Naive thymus-derived CD8-positive, alpha-beta T cell (primary cell): ENCODE results near the gene IRX1. TPM values are rescaled to one million over a fixed set of nuclear protein-coding genes. Genes with fewer than 3 reads are reported as not detected.
A peak's percentile ranks its signal among the peaks of the same experiment; 100 is the strongest.

ENCODE experiments used
- ATAC-seq, 2 donors: fragments of 150-1000 bp; cut with Tn5 transposase in 1 of 2; sonication (Bioruptor Pico), chemical (Tn5 transposase) in 1 of 2; 1 replicate in 1 of 2; 2 replicates in 1 of 2; pipeline ENCODE4 v1.10.0; 2021; ENCODE audit warnings: mild to moderate bottlenecking in 2 of 2, moderate library complexity in 2 of 2
- POLR2A ChIA-PET: fragments of 350-600 bp; sonication (Branson Sonifier 250); formaldehyde crosslinking; loops from one replicate; lab custom pipeline; 2021; ENCODE audit warnings: antibody characterized with exemption; lab: Charles Lee
- DNase-seq, 10 donors: peaks; one replicate each; pipeline versions ENCODE4 v3.0.0 to v3.0.0-alpha.2; 2020 to 2022
- H3K27ac Mint-ChIP-seq, 10 donors: one replicate each; pipeline ENCODE4 v1.8.0; 2020 to 2022; ENCODE audit warnings: mild to moderate bottlenecking in 10 of 10, mixed read lengths in 10 of 10, moderate library complexity in 4 of 10, inconsistent platforms in 1 of 10
- H3K27me3 Mint-ChIP-seq, 5 donors: one replicate each; pipeline ENCODE4 v1.8.0; 2021 to 2022; ENCODE audit warnings: mixed read lengths in 5 of 5
- H3K36me3 Mint-ChIP-seq, 3 donors: one replicate each; pipeline ENCODE4 v1.8.0; 2020 to 2022; ENCODE audit warnings: mixed read lengths in 3 of 3, mild to moderate bottlenecking in 2 of 3, inconsistent platforms in 1 of 3
- H3K4me1 Mint-ChIP-seq, 4 donors: one replicate each; pipeline ENCODE4 v1.8.0; 2021 to 2022; ENCODE audit warnings: mixed read lengths in 4 of 4
- H3K4me3 Mint-ChIP-seq, 10 donors: one replicate each; pipeline ENCODE4 v1.8.0; 2020 to 2022; ENCODE audit warnings: mild to moderate bottlenecking in 10 of 10, mixed read lengths in 10 of 10, moderate library complexity in 6 of 10, inconsistent platforms in 1 of 10
- H3K9me3 Mint-ChIP-seq, 9 donors: one replicate each; pipeline ENCODE4 v1.8.0; 2020 to 2022; ENCODE audit warnings: mixed read lengths in 9 of 9, mild to moderate bottlenecking in 3 of 9, inconsistent platforms in 1 of 9, moderate library complexity in 1 of 9
- polyA plus RNA-seq, 3 donors: library from polyadenylated mRNA; unstranded; fragments of 300-500 nt; fragmentation: Illumina TruSeq; gene quantifications; one replicate each; pipeline ENCODE4 v1.2.3, GENCODE V29; 2021
- total RNA-seq, 8 experiments: library from RNA in 2 of 8; stranded (reverse) in 2 of 8; gene quantifications; one replicate each; pipeline ENCODE4 v1.2.3 and lab custom pipeline; 2021 to 2026

IRX1 gene
- total and polyA plus RNA-seq, 5 experiments from 2014 or later, result not detected

- no peak overlapping the region for H3K27ac Mint-ChIP-seq
- H3K4me3 Mint-ChIP-seq, result no peak overlapping the region
- POLR2A ChIA-PET, result no interaction called here
- DNase-seq (no peak), ATAC-seq (no peak)
- H3K27me3 Mint-ChIP-seq, result no peaks in the 10 kb centered on the region
- H3K4me1 Mint-ChIP-seq, result no peaks in the 10 kb centered on the region
- no peaks in the 10 kb centered on the region for H3K36me3 Mint-ChIP-seq
- peaks cover 0 to 21% (median 1%) of the 10 kb centered on the region in 9 donors for H3K9me3 Mint-ChIP-seq
Measured at GRCh38 chr5:3625626-3626025, 30.0 kb downstream of the IRX1 start.

DNA sequence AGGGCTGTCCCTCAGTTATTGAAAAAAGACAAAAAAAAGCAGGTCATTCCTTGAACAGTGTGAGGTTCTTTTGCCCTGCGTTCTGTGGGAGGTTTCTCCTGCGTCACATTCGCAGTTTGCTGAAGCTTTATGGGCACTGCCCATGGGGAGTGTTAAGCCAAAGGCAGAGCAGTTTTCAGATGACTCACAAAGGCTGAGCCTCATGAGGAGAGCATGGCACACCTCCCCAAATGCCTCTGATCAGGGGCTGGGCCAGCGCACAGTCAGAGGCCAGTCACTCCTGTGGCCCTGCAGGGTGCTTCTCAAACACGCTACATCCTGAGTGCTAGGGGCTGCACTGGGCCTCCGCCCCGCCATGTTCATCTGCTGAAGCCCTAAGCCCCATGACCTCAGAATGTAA, 38.4 kb downstream of the IRX1 start:
- H3K4me3 Mint-ChIP-seq, result no peak overlapping the region
- peaks cover 0 to 12% (median 0%) of the 10 kb centered on the region in 5 donors for H3K27me3 Mint-ChIP-seq
- ATAC-seq (no peak), DNase-seq (no peak)
- peaks cover 0 to 14% (median 3%) of the 10 kb centered on the region in 9 donors for H3K9me3 Mint-ChIP-seq
- POLR2A ChIA-PET, result no interaction called here
- H3K27ac Mint-ChIP-seq, result no peak overlapping the region
- H3K36me3 Mint-ChIP-seq, result no peaks in the 10 kb centered on the region
- no peaks in the 10 kb centered on the region for H3K4me1 Mint-ChIP-seq

DNA sequence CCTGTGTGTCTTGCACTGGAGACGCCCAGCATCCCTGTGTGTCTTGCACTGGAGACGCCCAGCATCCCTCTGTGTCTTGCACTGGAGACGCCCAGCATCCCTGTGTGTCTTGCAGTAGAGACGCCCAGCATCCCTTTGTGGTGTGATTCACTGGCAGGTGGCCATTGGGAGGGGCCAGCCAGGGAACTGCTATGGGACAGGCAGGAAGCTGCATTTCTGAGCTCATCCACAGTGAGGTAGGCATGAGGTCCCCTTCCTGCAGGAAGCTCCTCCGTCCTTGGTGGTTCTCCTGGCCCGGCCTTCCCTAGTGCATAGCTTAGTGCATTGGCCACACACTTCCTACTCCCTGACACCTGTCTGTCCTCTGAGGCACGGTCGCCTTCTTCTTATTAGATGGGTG, 43.5 kb downstream of the IRX1 start:
- Mint-ChIP-seq H3K27ac (no peak overlapping the region), H3K4me3 (no peak overlapping the region), H3K36me3 (no peaks in the 10 kb centered on the region), H3K27me3 (peaks cover 0 to 3% (median 3%) of the 10 kb centered on the region in 5 donors), H3K4me1 (no peaks in the 10 kb centered on the region), H3K9me3 (peaks cover 0 to 7% (median 3%) of the 10 kb centered on the region in 9 donors)
- POLR2A ChIA-PET, result no interaction called here
- ATAC-seq (no peak), DNase-seq (no peak)

DNA sequence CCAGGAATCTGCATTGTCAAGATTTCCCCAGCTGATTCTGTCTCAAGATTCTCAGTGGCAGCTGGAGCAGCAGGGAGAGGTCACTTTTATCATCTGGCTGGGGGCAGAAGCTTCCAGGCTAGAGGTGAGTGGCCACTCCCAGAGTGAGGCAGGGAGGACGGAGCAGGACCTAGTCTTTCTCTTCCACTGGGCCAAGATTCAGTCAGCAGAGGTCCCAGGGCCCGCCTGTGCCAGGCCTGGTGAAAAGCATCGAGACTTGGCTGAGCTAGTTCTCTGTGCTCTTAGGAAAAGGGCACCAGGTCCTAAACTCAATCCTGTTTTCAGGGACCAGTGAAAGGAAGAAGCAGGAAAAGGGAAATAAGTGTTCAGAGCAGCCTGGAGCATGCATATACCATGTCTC, 46.6 kb downstream of the IRX1 start:
- POLR2A ChIA-PET, result no interaction called here
- Mint-ChIP-seq H3K4me1 (no peaks in the 10 kb centered on the region), H3K27ac (no peak overlapping the region), H3K9me3 (peaks cover 0 to 8% (median 1%) of the 10 kb centered on the region in 9 donors), H3K36me3 (no peaks in the 10 kb centered on the region), H3K27me3 (peaks cover 0 to 5% (median 0%) of the 10 kb centered on the region in 5 donors), H3K4me3 (no peak overlapping the region)
- ATAC-seq (no peak), DNase-seq (no peak)

DNA sequence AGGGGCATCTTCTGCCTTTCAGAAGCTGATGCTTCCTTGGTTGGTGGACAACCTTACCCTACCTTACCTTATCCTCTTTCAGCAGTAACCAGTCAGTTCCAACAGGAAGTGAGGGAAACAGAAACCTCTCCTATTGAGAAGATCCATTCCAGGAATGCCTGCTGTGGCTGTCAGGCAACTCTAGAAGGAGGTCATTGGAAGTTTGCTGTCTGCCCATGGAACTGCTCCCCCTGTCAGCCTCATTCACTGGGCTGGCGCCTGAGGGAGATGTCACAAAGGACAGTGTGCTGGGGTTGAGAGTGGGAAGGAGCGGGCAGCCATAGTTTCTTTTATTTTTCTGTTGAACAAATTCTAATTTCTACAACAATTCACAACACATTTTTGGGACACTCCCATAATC, 54.7 kb downstream of the IRX1 start:
- ATAC-seq, result no peak
- H3K36me3 Mint-ChIP-seq, result no peaks in the 10 kb centered on the region
- no peak for DNase-seq
- H3K4me3 Mint-ChIP-seq, result no peak overlapping the region
- H3K4me1 Mint-ChIP-seq, result no peaks in the 10 kb centered on the region
- POLR2A ChIA-PET, result no interaction called here
- H3K27me3 Mint-ChIP-seq, result peaks cover 2 to 6% (median 3%) of the 10 kb centered on the region in 5 donors
- H3K27ac Mint-ChIP-seq, result peak overlapping the region in 1 of 10 donors; percentile 68
- peaks cover 0 to 8% (median 2%) of the 10 kb centered on the region in 9 donors for H3K9me3 Mint-ChIP-seq

DNA sequence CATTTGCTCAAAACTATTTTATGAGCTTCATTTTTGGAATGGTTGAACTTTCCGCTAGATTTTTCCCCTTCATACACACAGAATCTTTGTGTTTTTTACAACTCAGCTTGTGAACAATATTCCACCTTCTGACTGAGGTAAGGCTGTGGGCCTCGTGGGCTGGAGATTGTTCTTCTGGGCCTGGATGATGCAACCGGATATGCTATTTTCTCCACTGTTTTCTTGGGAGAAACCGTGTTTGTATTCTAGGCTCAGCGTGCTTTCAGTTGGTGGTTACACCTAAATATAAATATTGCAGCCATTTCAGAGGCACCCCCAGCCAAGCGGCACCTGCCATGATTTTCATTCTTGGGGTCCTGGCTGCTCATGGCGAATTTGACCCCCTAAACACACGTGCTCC, 55.2 kb downstream of the IRX1 start:
- POLR2A ChIA-PET, result no interaction called here

More for the DNA sequence above, 55.2 kb downstream of the IRX1 start:
- peaks cover 2 to 6% (median 3%) of the 10 kb centered on the region in 5 donors for H3K27me3 Mint-ChIP-seq
- DNase-seq (no peak), ATAC-seq (no peak)
- no peak overlapping the region for H3K27ac Mint-ChIP-seq
- H3K9me3 Mint-ChIP-seq, result peaks cover 0 to 8% (median 2%) of the 10 kb centered on the region in 9 donors
- H3K4me1 Mint-ChIP-seq, result no peaks in the 10 kb centered on the region
- no peaks in the 10 kb centered on the region for H3K36me3 Mint-ChIP-seq
- no peak overlapping the region for H3K4me3 Mint-ChIP-seq
